Peyer's patch (tissue), 4 donors: ENCODE results near the gene P2RY14.

Experiments used
- CTCF ChIP-seq, 6 experiments: fragments of 450-650 bp in 4 of 6; fragments of 200-600 bp in 2 of 6; sonication (generic) in 1 of 6; IDR thresholded peaks; one replicate each; pipeline ENCODE4 v1.5.1; 2017 to 2019; ENCODE audit warnings: antibody characterized with exemption in 6 of 6, mild to moderate bottlenecking in 3 of 6, moderate library complexity in 1 of 6
- POLR2A ChIP-seq, 2 donors: fragments of 450-650 bp; IDR thresholded peaks; one replicate each; pipeline ENCODE4 v1.5.1; 2017; ENCODE audit warnings: antibody characterized with exemption in 2 of 2, mild to moderate bottlenecking in 2 of 2, moderate library complexity in 2 of 2

- TF ChIP-seq POLR2A (IDR thresholded peaks at IDR 0.05): no peak
- no peak for TF ChIP-seq CTCF (IDR thresholded peaks at IDR 0.05)
Measured at GRCh38 chr3:151219056-151219455, 59.3 kb downstream of the P2RY14 start.
